CD4-positive, alpha-beta T cell (primary cell): ENCODE measurements around the gene KIF4A. TPM values are rescaled to one million over a fixed set of nuclear protein-coding genes. Genes with fewer than 3 reads are reported as not detected.
A peak's percentile ranks its signal among the peaks of the same experiment; 100 is the strongest.

Experiments
- ATAC-seq: fragments of 200-7000 bp; cut with Tn5 transposase; one replicate; pipeline ENCODE4 v1.10.0; 2022; ENCODE audit warnings: mild to moderate bottlenecking; ENCODE audit not compliant: poor library complexity
- CTCF ChIA-PET: fragments of 350-600 bp; sonication (Branson Sonifier 250); formaldehyde crosslinking; loops from one replicate; lab custom pipeline; 2021; ENCODE audit warnings: antibody characterized with exemption, inconsistent platforms; lab: Charles Lee
- POLR2A ChIA-PET: fragments of 350-600 bp; sonication (Branson Sonifier 250); formaldehyde crosslinking; loops from one replicate; lab custom pipeline; 2021; ENCODE audit warnings: antibody characterized with exemption, inconsistent platforms; lab: Charles Lee
- DNase-seq, 14 experiments: peaks; one replicate each; pipeline ENCODE4 v3.0.0-alpha.2; 2013 to 2020; ENCODE audit warnings: mixed read lengths in 2 of 14
- H3K27ac ChIP-seq, 2 donors: one replicate each; pipeline versions ENCODE4 v1.5.1 to v1.7.0; 2013; ENCODE audit warnings: low read length in 2 of 2, low read depth in 1 of 2, mild to moderate bottlenecking in 1 of 2
- H3K27me3 ChIP-seq, 2 experiments: 1 replicate in 1 of 2; 2 replicates in 1 of 2; pipeline versions ENCODE4 v1.6.1 to v1.7.0; 2013; ENCODE audit warnings: low read length in 2 of 2, control low read depth in 1 of 2, mild to moderate bottlenecking in 1 of 2, moderate library complexity in 1 of 2; ENCODE audit not compliant: insufficient read depth in 2 of 2, control insufficient read depth in 1 of 2
- H3K36me3 ChIP-seq: one replicate; pipeline ENCODE4 v1.6.1; 2013; ENCODE audit warnings: low read length, control low read depth; ENCODE audit not compliant: insufficient read depth
- H3K4me1 ChIP-seq: one replicate; pipeline ENCODE4 v1.6.1; 2013; ENCODE audit warnings: low read length, control low read depth; ENCODE audit not compliant: insufficient read depth
- H3K4me3 ChIP-seq: one replicate; pipeline ENCODE4 v1.5.1; 2013; ENCODE audit warnings: mild to moderate bottlenecking, low read length, moderate library complexity
- H3K9me3 ChIP-seq, 2 experiments: 1 replicate in 1 of 2; 2 replicates in 1 of 2; pipeline versions ENCODE4 v1.6.1 to v1.7.0; 2013; ENCODE audit warnings: low read length in 2 of 2, mild to moderate bottlenecking in 2 of 2, control low read depth in 1 of 2, moderate library complexity in 1 of 2; ENCODE audit not compliant: control insufficient read depth in 1 of 2, insufficient read depth in 1 of 2
- H3K27ac Mint-ChIP-seq: one replicate; pipeline ENCODE4 v1.8.0; 2020; ENCODE audit warnings: mixed read lengths
- H3K27me3 Mint-ChIP-seq: one replicate; pipeline ENCODE4 v1.8.0; 2021; ENCODE audit warnings: mixed read lengths
- H3K36me3 Mint-ChIP-seq: one replicate; pipeline ENCODE4 v1.8.0; 2021; ENCODE audit warnings: low read depth, mixed read lengths
- H3K4me1 Mint-ChIP-seq: one replicate; pipeline ENCODE4 v1.8.0; 2021; ENCODE audit warnings: low read depth, mixed read lengths
- H3K4me3 Mint-ChIP-seq: one replicate; pipeline ENCODE4 v1.8.0; 2020; ENCODE audit warnings: mild to moderate bottlenecking, mixed read lengths
- H3K9me3 Mint-ChIP-seq: one replicate; pipeline ENCODE4 v1.8.0; 2020; ENCODE audit warnings: mixed read lengths
- CTCF ChIP-seq: fragments of 200-600 bp; IDR thresholded peaks from one replicate; pipeline ENCODE4 v1.8.0; 2022; ENCODE audit warnings: antibody characterized with exemption, mild to moderate bottlenecking
- intact Hi-C, 2 experiments: fragments of 100-400 bp; cut with DNase I in 1 of 2; cut with micrococcal nuclease in 1 of 2; formaldehyde crosslinking; loops; one replicate each; pipeline versions ENCODE4 v1.15.1 to v1.9.0; 2023 to 2025; cut with DNase I, micrococcal nuclease
- total RNA-seq, 174 experiments: library from RNA in 2 of 174; stranded (reverse) in 2 of 174; gene quantifications; one replicate each; pipeline ENCODE4 v1.2.3 and lab custom pipeline; 2021 to 2026

The KIF4A gene
- total RNA-seq, 2 experiments from 2014 or later, result 0.06 to 0.19 TPM

DNA sequence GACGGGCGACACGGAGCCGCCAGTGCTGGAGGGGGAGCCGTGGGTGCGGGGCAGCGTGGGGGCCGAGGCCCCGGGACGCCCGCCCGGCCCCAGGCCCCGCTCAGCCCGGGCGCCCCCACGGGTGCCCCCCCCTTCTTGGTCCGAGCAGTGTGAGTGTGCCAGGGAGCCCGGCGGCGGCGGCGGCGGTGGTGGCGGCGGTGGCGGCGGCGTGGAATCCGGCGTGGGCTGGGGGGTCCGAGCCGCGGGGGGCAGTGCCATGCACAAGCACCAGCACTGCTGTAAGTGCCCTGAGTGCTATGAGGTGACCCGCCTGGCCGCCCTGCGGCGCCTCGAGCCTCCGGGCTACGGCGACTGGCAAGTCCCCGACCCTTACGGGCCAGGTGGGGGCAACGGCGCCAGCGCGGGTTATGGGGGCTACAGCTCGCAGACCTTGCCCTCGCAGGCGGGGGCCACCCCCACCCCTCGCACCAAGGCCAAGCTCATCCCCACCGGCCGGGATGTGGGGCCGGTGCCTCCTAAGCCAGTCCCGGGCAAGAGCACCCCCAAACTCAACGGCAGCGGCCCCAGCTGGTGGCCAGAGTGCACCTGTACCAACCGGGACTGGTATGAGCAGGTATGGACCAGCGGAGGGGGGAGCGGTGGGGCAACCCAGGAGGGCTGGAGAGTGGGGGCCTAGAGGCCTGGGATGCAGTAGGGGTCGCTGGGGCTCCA, 155.2 kb downstream of the KIF4A start:
- POLR2A ChIA-PET, result interaction anchor here (0.7 to 1.1 kb wide), 2 partner anchors 12 to 62 kb away, joined by 3 to 4 read pairs; no protein-coding TSS in a partner anchor
- H3K4me3 Mint-ChIP-seq, result no peak overlapping the region

GRCh38 chrX:70445951-70446350, 156.0 kb downstream of the KIF4A start:
- H3K4me3 Mint-ChIP-seq, result no peak overlapping the region
- intact Hi-C loops, result no loop called here
- ATAC-seq, result no peak

More for the DNA sequence above, 155.2 kb downstream of the KIF4A start:
- Histone ChIP-seq H3K27ac (no peak overlapping the region), H3K27me3 (peaks cover 11 to 12% of the 10 kb centered on the region in 2 experiments), H3K36me3 (no peaks in the 10 kb centered on the region), H3K4me1 (peaks cover 11% of the 10 kb centered on the region), H3K9me3 (no peaks in the 10 kb centered on the region), H3K4me3 (peak overlapping the region; percentile 34)
- no peaks in the 10 kb centered on the region for H3K4me1 Mint-ChIP-seq
- no peaks in the 10 kb centered on the region for H3K36me3 Mint-ChIP-seq
- peaks cover 53% of the 10 kb centered on the region for H3K27me3 Mint-ChIP-seq
- peak; percentile 29 for ATAC-seq
- intact Hi-C loops, result no loop called here
- no peaks in the 10 kb centered on the region for H3K9me3 Mint-ChIP-seq
- no peak for TF ChIP-seq CTCF
- no peak overlapping the region for H3K27ac Mint-ChIP-seq
- CTCF ChIA-PET, result no interaction called here
- DNase-seq, result peak in 1 of 14 experiments; percentile 17

More at GRCh38 chrX:70445951-70446350, 156.0 kb downstream of the KIF4A start:
- Histone ChIP-seq H3K36me3 (no peaks in the 10 kb centered on the region), H3K4me1 (peaks cover 11% of the 10 kb centered on the region), H3K27me3 (peaks cover 11 to 12% of the 10 kb centered on the region in 2 experiments), H3K9me3 (no peaks in the 10 kb centered on the region), H3K27ac (no peak overlapping the region), H3K4me3 (no peak overlapping the region)
- no peaks in the 10 kb centered on the region for H3K4me1 Mint-ChIP-seq
- H3K36me3 Mint-ChIP-seq, result no peaks in the 10 kb centered on the region
- ChIA-PET POLR2A (no interaction called here), CTCF (no interaction called here)
- no peak for TF ChIP-seq CTCF
- no peak for DNase-seq
- H3K27ac Mint-ChIP-seq, result no peak overlapping the region
- no peaks in the 10 kb centered on the region for H3K9me3 Mint-ChIP-seq
- peaks cover 45% of the 10 kb centered on the region for H3K27me3 Mint-ChIP-seq
